B cell (primary cell): ENCODE data around the gene RNF126. TPM values are rescaled to one million over a fixed set of nuclear protein-coding genes. Genes with fewer than 3 reads are reported as not detected.

Experiments
- ATAC-seq: fragments of 200-7000 bp; cut with Tn5 transposase; one replicate; pipeline ENCODE4 v1.10.0; 2021; ENCODE audit warnings: low read depth, mild to moderate bottlenecking, moderate number of reproducible peaks, moderate library complexity
- CTCF ChIA-PET: fragments of 350-600 bp; sonication (Branson Sonifier 250); formaldehyde crosslinking; loops from one replicate; lab custom pipeline; 2021; ENCODE audit warnings: antibody characterized with exemption, inconsistent platforms; lab: Charles Lee
- POLR2A ChIA-PET: fragments of 350-600 bp; sonication (Branson Sonifier 250); formaldehyde crosslinking; loops from one replicate; lab custom pipeline; 2021; ENCODE audit warnings: antibody characterized with exemption; lab: Charles Lee
- DNase-seq: peaks from one replicate; pipeline ENCODE4 v3.0.0; 2013
- H2AFZ ChIP-seq: 2 replicates; pipeline ENCODE4 v1.6.1; 2012; ENCODE audit warnings: mild to moderate bottlenecking, low read depth, low read length; ENCODE audit not compliant: insufficient read depth, poor library complexity, severe bottlenecking
- H3K27ac ChIP-seq, 2 donors: 1 replicate in 1 of 2; 2 replicates in 1 of 2; pipeline ENCODE4 v1.5.1; 2012 to 2013; ENCODE audit warnings: low read length in 2 of 2, mild to moderate bottlenecking in 2 of 2, moderate library complexity in 1 of 2
- H3K27me3 ChIP-seq, 4 experiments: fragments of 200-600 bp in 1 of 4; sonication (generic) in 1 of 4; replicated peaks in 1 of 4; 1 replicate in 2 of 4; 2 replicates in 2 of 4; pipeline versions ENCODE4 v1.6.1 to v1.7.0; 2013 to 2016; ENCODE audit warnings: low read length in 3 of 4, mild to moderate bottlenecking in 2 of 4, mixed read lengths in 1 of 4, moderate library complexity in 1 of 4; ENCODE audit not compliant: insufficient read depth in 4 of 4, control insufficient read depth in 3 of 4; ENCODE audit errors: control extremely low read depth in 1 of 4
- H3K36me3 ChIP-seq, 2 experiments: replicated peaks in 1 of 2; 1 replicate in 1 of 2; 2 replicates in 1 of 2; pipeline versions ENCODE4 v1.6.1 to v1.7.1; 2013; ENCODE audit warnings: low read length in 1 of 2; ENCODE audit not compliant: insufficient read depth in 2 of 2, control insufficient read depth in 1 of 2; ENCODE audit errors: control extremely low read depth in 1 of 2, extremely low read depth in 1 of 2
- H3K4me1 ChIP-seq, 2 donors: fragments of 200-600 bp in 1 of 2; sonication (generic) in 1 of 2; 1 replicate in 1 of 2; 2 replicates in 1 of 2; pipeline versions ENCODE4 v1.5.1 to v1.6.1; 2013 to 2017; ENCODE audit warnings: low read length in 2 of 2; ENCODE audit not compliant: control insufficient read depth in 2 of 2, insufficient read depth in 2 of 2
- H3K4me2 ChIP-seq: replicated peaks from 2 replicates; pipeline ENCODE3; 2012; ENCODE audit warnings: mild to moderate bottlenecking, low read depth, low read length; ENCODE audit not compliant: poor library complexity, severe bottlenecking
- H3K4me3 ChIP-seq, 5 experiments: fragments of 200-600 bp in 1 of 5; sonication (generic) in 1 of 5; 1 replicate in 3 of 5; 2 replicates in 2 of 5; pipeline versions ENCODE4 v1.5.1 to v1.7.0; 2011 to 2016; ENCODE audit warnings: low read length in 4 of 5, mild to moderate bottlenecking in 4 of 5, low read depth in 2 of 5, control low read depth in 1 of 5, moderate library complexity in 1 of 5; ENCODE audit not compliant: insufficient read depth in 1 of 5; ENCODE audit errors: control extremely low read depth in 1 of 5, extremely low read depth in 1 of 5
- H3K79me2 ChIP-seq: fragments of 200-600 bp; sonication (generic); one replicate; pipeline ENCODE4 v1.6.0; 2016; ENCODE audit warnings: low read length; ENCODE audit not compliant: control insufficient read depth, insufficient read depth
- H3K9ac ChIP-seq: fragments of 200-600 bp; sonication (generic); 2 replicates; pipeline ENCODE4 v1.6.1; 2017; ENCODE audit warnings: mild to moderate bottlenecking, low read length, moderate library complexity
- H3K9me3 ChIP-seq, 3 donors: one replicate each; pipeline versions ENCODE4 v1.6.1 to v1.7.1; 2013; ENCODE audit warnings: low read length in 2 of 3; ENCODE audit not compliant: control insufficient read depth in 2 of 3, insufficient read depth in 1 of 3; ENCODE audit errors: control extremely low read depth in 1 of 3
- H4K20me1 ChIP-seq: 2 replicates; pipeline ENCODE4 v1.6.0; 2012; ENCODE audit warnings: mild to moderate bottlenecking, low read length; ENCODE audit not compliant: insufficient read depth, control insufficient read depth, poor library complexity, severe bottlenecking
- H3K27ac Mint-ChIP-seq: one replicate; pipeline ENCODE4 v1.8.0; 2021; ENCODE audit warnings: mixed read lengths
- H3K27me3 Mint-ChIP-seq: one replicate; pipeline ENCODE4 v1.8.0; 2021; ENCODE audit warnings: mixed read lengths
- H3K4me1 Mint-ChIP-seq: one replicate; pipeline ENCODE4 v1.8.0; 2021; ENCODE audit warnings: mixed read lengths
- H3K4me3 Mint-ChIP-seq: one replicate; pipeline ENCODE4 v1.8.0; 2021; ENCODE audit warnings: mixed read lengths
- H3K9me3 Mint-ChIP-seq: one replicate; pipeline ENCODE4 v1.8.0; 2022; ENCODE audit warnings: mixed read lengths; ENCODE audit not compliant: insufficient read depth
- CTCF ChIP-seq: fragments of 200-600 bp; IDR thresholded peaks from one replicate; pipeline ENCODE4 v1.8.0; 2022; ENCODE audit warnings: antibody characterized with exemption, mild to moderate bottlenecking
- EZH2 ChIP-seq: IDR thresholded peaks from 2 replicates; pipeline ENCODE4 v1.6.1; 2012; ENCODE audit warnings: borderline replicate concordance, low read depth, mild to moderate bottlenecking, moderate library complexity, low read length; ENCODE audit not compliant: insufficient read depth, poor library complexity, severe bottlenecking
- WGBS: methylation state at CpG from one replicate; pipeline ENCODE4 v1.1.5; 2013; ENCODE audit warnings: missing lambda C conversion rate; ENCODE audit not compliant: insufficient coverage; 5-methylcytosine and 5-hydroxymethylcytosine counted together
- intact Hi-C: fragments of 100-400 bp; cut with micrococcal nuclease; formaldehyde crosslinking; loops from one replicate; pipeline ENCODE4 v1.10.0; 2022
- polyA plus RNA-seq: library from polyadenylated mRNA; depleted of rRNA; stranded (reverse); fragments of >200 nt; gene quantifications from 2 replicates; pipeline ENCODE4 v1.2.3, GENCODE V29; 2012
- total RNA-seq, 2 donors: library from RNA; stranded (reverse); fragments of 120-200 nt in 1 of 2; gene quantifications; 1 replicate in 1 of 2; 2 replicates in 1 of 2; pipeline versions ENCODE4 v1.2.3 to v1.2.4, GENCODE V29; 2013 to 2022

Gene RNF126
- total and polyA plus RNA-seq, 2 donors (not counting 1 experiment from before 2014, with no cell fraction given): 74.3 to 118 TPM

DNA sequence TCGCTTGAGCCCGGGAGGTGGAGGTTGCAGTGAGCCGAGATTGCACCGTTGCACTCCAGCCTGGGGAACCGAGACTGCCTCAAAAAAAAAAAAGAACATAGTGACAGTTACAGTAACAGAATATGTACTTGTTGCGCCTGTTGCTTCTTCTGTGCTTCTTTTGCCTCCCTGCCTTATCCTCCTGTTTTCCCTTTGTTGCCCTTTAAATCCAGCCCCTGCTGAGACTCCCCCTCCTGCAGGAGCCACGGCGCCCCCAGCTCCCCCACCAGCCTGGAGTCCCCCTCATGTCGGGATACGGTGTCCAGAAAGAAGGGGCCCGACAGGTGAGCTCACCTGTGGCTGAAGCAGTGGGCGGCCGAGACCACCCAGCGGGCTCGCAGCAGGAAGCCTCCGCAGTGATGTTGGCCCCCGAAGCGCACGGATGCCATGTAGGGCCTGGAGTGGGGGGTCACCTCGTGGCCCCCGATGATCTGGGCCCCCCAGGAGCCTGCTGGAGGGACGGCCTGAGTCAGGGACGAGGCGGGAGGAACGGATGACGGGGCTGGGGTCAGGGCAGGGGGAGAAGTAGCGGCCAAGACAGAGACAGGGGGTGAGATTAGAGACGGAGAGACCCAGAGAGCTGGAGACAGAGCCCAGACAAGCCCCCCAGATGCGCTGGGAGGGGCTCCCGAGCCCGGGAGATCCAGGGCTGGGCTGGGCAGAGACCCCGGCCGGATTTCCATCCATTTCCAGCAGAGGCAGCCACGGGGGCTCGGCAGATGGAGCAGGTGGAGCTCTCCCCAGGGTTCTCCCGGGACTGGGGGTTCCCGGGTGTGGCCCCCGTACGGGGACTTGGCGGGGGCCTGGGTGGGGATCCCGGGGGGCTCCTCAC lies 31.7 kb upstream of the RNF126 start:
- peak overlapping the region; percentile 8 for H3K4me2 ChIP-seq
- no peaks in the 10 kb centered on the region for H3K36me3 ChIP-seq
- H3K79me2 ChIP-seq: no peaks in the 10 kb centered on the region
- no peaks in the 10 kb centered on the region for H3K9me3 Mint-ChIP-seq
- no peak overlapping the region for H3K4me3 Mint-ChIP-seq
- peaks cover 7 to 10% of the 10 kb centered on the region in 2 donors for H3K4me1 ChIP-seq
- H3K27me3 ChIP-seq: peaks cover 0 to 33% (median 4%) of the 10 kb centered on the region in 4 experiments
- H3K9me3 ChIP-seq: peaks cover 0 to 8% (median 0%) of the 10 kb centered on the region in 3 donors
- no peak overlapping the region for H3K27ac Mint-ChIP-seq
- H2AFZ ChIP-seq: peak overlapping the region; percentile 42
- H4K20me1 ChIP-seq: no peaks in the 10 kb centered on the region
- ATAC-seq (no peak), DNase-seq (no peak)
- H3K9ac ChIP-seq: no peak overlapping the region
- no peak overlapping the region for H3K27ac ChIP-seq
- POLR2A ChIA-PET: no interaction called here
- TF ChIP-seq CTCF (no peak), EZH2 (no peak)
- H3K4me3 ChIP-seq: no peak overlapping the region
- intact Hi-C loops: no loop called here
- 9% methylated on average over 36 of the region's 41 CpGs for WGBS
- CTCF ChIA-PET: interaction anchor here (0.6 kb wide), 1 partner anchor 29 kb away, joined by 5 read pairs; no protein-coding TSS in a partner anchor
- H3K4me1 Mint-ChIP-seq: no peaks in the 10 kb centered on the region
- peaks cover 4% of the 10 kb centered on the region for H3K27me3 Mint-ChIP-seq

- WGBS: 89% methylated on average over 17 of the region's 18 CpGs
- ATAC-seq (no peak), DNase-seq (no peak)
- CTCF ChIA-PET: no interaction called here
- Histone ChIP-seq H2AFZ (no peak overlapping the region), H3K27me3 (peaks cover 0 to 5% (median 2%) of the 10 kb centered on the region in 4 experiments), H3K9me3 (peaks cover 0 to 8% (median 0%) of the 10 kb centered on the region in 3 donors), H3K4me3 (no peak overlapping the region), H3K79me2 (no peaks in the 10 kb centered on the region), H4K20me1 (no peaks in the 10 kb centered on the region), H3K4me1 (peaks cover 2 to 5% of the 10 kb centered on the region in 2 donors), H3K4me2 (no peak overlapping the region), H3K27ac (no peak overlapping the region), H3K36me3 (no peaks in the 10 kb centered on the region), H3K9ac (no peak overlapping the region)
- no peaks in the 10 kb centered on the region for H3K9me3 Mint-ChIP-seq
- no peak overlapping the region for H3K27ac Mint-ChIP-seq
- no peaks in the 10 kb centered on the region for H3K4me1 Mint-ChIP-seq
- intact Hi-C loops: no loop called here
- no peaks in the 10 kb centered on the region for H3K27me3 Mint-ChIP-seq
- H3K4me3 Mint-ChIP-seq: no peak overlapping the region
- no peak for TF ChIP-seq EZH2
- no peak for TF ChIP-seq CTCF
- POLR2A ChIA-PET: no interaction called here
Observed at GRCh38 chr19:690203-690602, 27.2 kb upstream of the RNF126 start.
